ENCODE data around the gene MST1. TPM values are rescaled to one million over a fixed set of nuclear protein-coding genes. Genes with fewer than 3 reads are reported as not detected.

The MST1 gene
- polyA plus RNA-seq, 6 donors from 2014 or later: 0.41 to 1.8 (median 1.1) TPM; not detected in 3

GRCh38 chr3:49673121-49673714 lies 16.1 kb downstream of the MST1 start:
- peak overlapping the region; percentile 44 to 99 (median 98) for H3K27ac Mint-ChIP-seq
- ATAC-seq (ENCODE audit: low read depth in 2 of 2) (no peak), DNase-seq (no peak)
- peaks cover 0 to 4% (median 0%) of the 10 kb centered on the region in 3 donors for H3K27me3 Mint-ChIP-seq
- H3K4me1 Mint-ChIP-seq: peaks cover 26 to 33% (median 32%) of the 10 kb centered on the region in 3 donors
- H3K4me3 Mint-ChIP-seq: peak overlapping the region; percentile 93 to 98 (median 96)
- H3K36me3 Mint-ChIP-seq: peaks cover 0 to 2% of the 10 kb centered on the region in 2 donors
- no peaks in the 10 kb centered on the region for H3K9me3 Mint-ChIP-seq

DNA sequence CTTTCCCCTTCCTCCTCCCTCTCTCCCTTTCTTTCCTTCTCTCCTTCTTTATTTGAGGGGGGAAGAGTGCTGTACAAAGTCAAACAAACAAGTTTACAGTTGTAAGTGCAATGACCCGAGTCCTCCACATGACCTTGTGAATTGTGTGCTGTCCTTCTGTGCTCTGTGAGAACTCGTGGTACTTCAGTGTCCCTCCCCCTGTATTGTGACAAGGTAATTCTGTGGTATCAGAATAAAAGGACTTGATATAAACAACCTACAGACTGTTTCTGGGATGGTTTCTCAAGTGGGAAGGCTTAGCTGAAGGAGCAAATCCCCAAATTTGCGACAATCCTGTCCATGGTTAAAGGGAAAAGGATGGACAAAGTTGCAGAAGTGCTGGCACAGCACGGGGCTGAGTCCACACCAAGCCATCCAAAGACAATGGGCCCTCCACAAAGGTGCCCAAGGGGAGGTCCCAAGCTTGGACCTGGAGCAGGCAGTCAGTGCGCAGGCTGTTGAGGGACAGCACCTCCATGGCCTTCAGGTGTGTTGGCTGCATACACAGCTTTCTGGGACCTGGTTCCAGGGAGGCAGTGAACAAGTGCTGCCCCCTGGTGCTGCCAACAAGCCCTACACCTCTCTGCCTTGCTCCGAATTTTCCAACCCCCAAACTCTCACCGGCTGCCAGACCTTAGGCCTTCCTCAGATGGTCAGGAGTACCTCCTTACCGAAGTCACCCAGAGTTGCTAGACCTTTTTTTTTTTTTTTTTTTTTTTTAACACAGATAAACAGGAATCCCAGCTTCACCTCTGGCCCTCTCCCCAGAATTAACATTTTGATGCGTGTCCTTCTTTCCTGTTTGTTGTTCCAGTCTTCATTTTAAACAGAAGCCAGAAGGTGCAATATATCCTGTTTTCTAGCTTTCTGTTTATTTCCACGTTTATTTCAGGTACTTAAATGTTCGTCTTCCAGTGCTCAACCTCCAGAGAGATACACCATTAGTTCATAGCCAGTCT lies 17.7 kb downstream of the MST1 start:
- Mint-ChIP-seq H3K4me1 (peaks cover 26 to 33% (median 32%) of the 10 kb centered on the region in 3 donors), H3K9me3 (no peaks in the 10 kb centered on the region), H3K27me3 (peaks cover 0 to 7% (median 0%) of the 10 kb centered on the region in 3 donors), H3K4me3 (peak overlapping the region in 7 of 8 donors; percentile 26 to 88 (median 68)), H3K27ac (peak overlapping the region in 2 of 6 donors; percentile 71 to 93), H3K36me3 (no peaks in the 10 kb centered on the region)
- DNase-seq (peak; percentile 53), ATAC-seq (ENCODE audit: low read depth in 2 of 2) (no peak)

DNA sequence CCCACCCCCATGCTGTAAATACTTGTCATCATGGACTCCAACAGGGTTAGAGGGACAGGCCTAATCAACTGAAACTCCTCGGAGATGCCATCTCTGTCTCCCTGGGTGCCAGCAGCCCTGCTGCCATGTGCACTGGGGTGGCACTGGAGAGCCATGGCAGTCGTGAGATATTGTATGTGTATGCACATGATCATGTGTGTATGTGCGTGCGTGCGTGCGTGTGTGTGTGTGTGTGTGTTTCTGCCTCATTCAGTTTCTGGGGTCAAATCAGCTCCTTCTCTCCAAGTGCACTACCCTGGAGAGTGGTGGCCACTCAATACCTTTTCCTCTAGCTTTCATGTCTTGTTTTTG lies 18.4 kb downstream of the MST1 start:
- Mint-ChIP-seq H3K36me3 (no peaks in the 10 kb centered on the region), H3K4me3 (no peak overlapping the region), H3K4me1 (peaks cover 26 to 33% (median 29%) of the 10 kb centered on the region in 3 donors), H3K9me3 (no peaks in the 10 kb centered on the region), H3K27me3 (peaks cover 0 to 7% (median under 1%) of the 10 kb centered on the region in 3 donors), H3K27ac (no peak overlapping the region)
- no peak for ATAC-seq (ENCODE audit: low read depth in 2 of 2)
- no peak for DNase-seq

GRCh38 chr3:49669352-49669751 lies 19.9 kb downstream of the MST1 start:
- no peak for ATAC-seq (ENCODE audit: low read depth in 2 of 2)
- Mint-ChIP-seq H3K9me3 (no peaks in the 10 kb centered on the region), H3K4me1 (peaks cover 15 to 24% (median 20%) of the 10 kb centered on the region in 3 donors), H3K27me3 (peaks cover 0 to 9% (median 7%) of the 10 kb centered on the region in 3 donors), H3K36me3 (no peaks in the 10 kb centered on the region), H3K27ac (no peak overlapping the region), H3K4me3 (peak overlapping the region in 2 of 8 donors; percentile 29 to 43)
- no peak for DNase-seq

DNA sequence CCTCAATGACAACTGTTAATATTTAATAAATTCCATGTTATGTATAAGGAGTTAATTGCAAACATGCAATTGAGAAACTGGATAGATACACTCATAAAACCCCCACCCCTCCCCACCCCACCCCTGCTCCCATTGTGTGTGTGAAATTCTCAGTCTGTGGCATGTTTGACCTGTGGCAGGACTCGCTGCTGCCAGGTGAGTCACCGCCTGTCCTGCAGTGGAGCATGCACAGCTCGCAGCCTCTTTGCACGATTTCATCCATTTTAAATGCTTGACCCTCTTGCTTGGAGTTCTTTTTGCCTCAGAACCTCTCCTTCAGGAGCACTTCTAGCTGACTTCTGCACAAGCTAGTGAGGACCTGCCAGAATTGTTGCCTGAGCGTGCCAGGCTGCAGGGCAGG lies 20.4 kb downstream of the MST1 start:
- no peak for ATAC-seq (ENCODE audit: low read depth in 2 of 2)
- Mint-ChIP-seq H3K9me3 (no peaks in the 10 kb centered on the region), H3K27ac (no peak overlapping the region), H3K4me1 (peaks cover 14 to 19% (median 18%) of the 10 kb centered on the region in 3 donors), H3K27me3 (peaks cover 0 to 14% (median 7%) of the 10 kb centered on the region in 3 donors), H3K36me3 (no peaks in the 10 kb centered on the region), H3K4me3 (peak overlapping the region in 1 of 8 donors; percentile 43)
- DNase-seq: no peak

- H3K27me3 Mint-ChIP-seq: peaks cover 0 to 16% (median 7%) of the 10 kb centered on the region in 3 donors
- H3K4me1 Mint-ChIP-seq: peaks cover 12 to 15% (median 14%) of the 10 kb centered on the region in 3 donors
- DNase-seq (no peak), ATAC-seq (ENCODE audit: low read depth in 2 of 2) (no peak)
- no peaks in the 10 kb centered on the region for H3K36me3 Mint-ChIP-seq
- no peaks in the 10 kb centered on the region for H3K9me3 Mint-ChIP-seq
- no peak overlapping the region for H3K4me3 Mint-ChIP-seq
- H3K27ac Mint-ChIP-seq: peak overlapping the region in 1 of 6 donors; percentile 44
Measured at GRCh38 chr3:49668414-49668797, 20.9 kb downstream of the MST1 start.

GRCh38 chr3:49667701-49668413 lies 21.4 kb downstream of the MST1 start:
- Mint-ChIP-seq H3K4me3 (no peak overlapping the region), H3K27ac (peak overlapping the region in 1 of 6 donors; percentile 44), H3K4me1 (peaks cover 9 to 12% (median 10%) of the 10 kb centered on the region in 3 donors), H3K27me3 (peaks cover 0 to 16% (median 7%) of the 10 kb centered on the region in 3 donors), H3K36me3 (no peaks in the 10 kb centered on the region), H3K9me3 (no peaks in the 10 kb centered on the region)
- ATAC-seq (ENCODE audit: low read depth in 2 of 2) (no peak), DNase-seq (no peak)

DNA sequence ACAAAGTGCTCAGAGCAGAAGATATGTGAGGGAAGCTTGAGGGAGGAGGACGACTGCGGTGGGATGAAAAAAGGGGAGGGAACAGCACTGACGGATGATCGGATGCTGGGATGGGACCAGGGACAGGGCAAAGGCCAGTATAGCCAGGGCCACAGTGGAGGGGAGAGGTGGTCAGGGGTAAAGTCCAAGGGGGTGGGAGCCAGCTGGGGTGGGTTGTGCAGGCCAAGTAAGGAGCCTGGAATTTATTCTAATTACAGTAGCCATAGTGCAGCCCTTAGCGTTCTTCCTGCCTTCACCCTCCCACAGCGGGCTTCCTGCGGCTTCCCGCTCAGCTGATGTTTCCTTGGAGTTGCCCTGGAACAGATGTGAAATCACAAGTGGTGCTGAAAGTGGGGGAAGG lies 22.7 kb downstream of the MST1 start:
- Mint-ChIP-seq H3K27ac (no peak overlapping the region), H3K36me3 (no peaks in the 10 kb centered on the region), H3K4me1 (peaks cover under 1 to 5% (median 4%) of the 10 kb centered on the region in 3 donors), H3K27me3 (peaks cover 0 to 16% (median 7%) of the 10 kb centered on the region in 3 donors), H3K9me3 (no peaks in the 10 kb centered on the region), H3K4me3 (no peak overlapping the region)
- DNase-seq: no peak
- no peak for ATAC-seq (ENCODE audit: low read depth in 2 of 2)

- Mint-ChIP-seq H3K27me3 (peaks cover 0 to 16% (median 12%) of the 10 kb centered on the region in 3 donors), H3K4me3 (no peak overlapping the region), H3K9me3 (no peaks in the 10 kb centered on the region), H3K27ac (no peak overlapping the region), H3K4me1 (peaks cover 0 to 2% (median 0%) of the 10 kb centered on the region in 3 donors), H3K36me3 (no peaks in the 10 kb centered on the region)
- ATAC-seq (ENCODE audit: low read depth in 2 of 2) (no peak), DNase-seq (no peak)
Measured at GRCh38 chr3:49665822-49666519, 23.3 kb downstream of the MST1 start.

GRCh38 chr3:49664300-49664699 lies 25.0 kb downstream of the MST1 start:
- Mint-ChIP-seq H3K4me3 (no peak overlapping the region), H3K36me3 (no peaks in the 10 kb centered on the region), H3K9me3 (no peaks in the 10 kb centered on the region), H3K4me1 (no peaks in the 10 kb centered on the region), H3K27me3 (peaks cover 0 to 16% (median 14%) of the 10 kb centered on the region in 3 donors), H3K27ac (peak overlapping the region in 2 of 6 donors; percentile 38 to 56)
- ATAC-seq (ENCODE audit: low read depth in 2 of 2): no peak
- no peak for DNase-seq

DNA sequence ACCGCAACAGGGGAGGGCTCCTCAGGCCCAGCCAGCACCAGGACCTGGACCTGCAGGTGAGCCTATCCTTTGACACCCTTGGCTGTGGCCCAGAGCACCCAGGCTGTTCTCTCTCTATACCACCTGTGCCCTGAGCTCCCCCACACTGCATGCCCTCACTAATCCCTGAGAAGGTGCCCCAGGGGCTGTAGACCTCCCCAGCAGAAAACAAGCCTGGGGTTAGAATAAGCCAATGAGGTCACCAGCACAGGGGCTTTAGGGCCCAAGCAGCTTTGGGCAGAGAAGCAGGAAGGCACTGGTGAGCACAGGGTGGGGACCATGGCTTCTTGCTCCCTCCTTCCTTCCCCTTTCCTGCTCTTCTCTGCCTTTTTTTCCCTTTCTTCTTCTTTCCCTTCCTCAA lies 25.4 kb downstream of the MST1 start:
- H3K4me1 Mint-ChIP-seq: no peaks in the 10 kb centered on the region
- no peak overlapping the region for H3K4me3 Mint-ChIP-seq
- H3K9me3 Mint-ChIP-seq: no peaks in the 10 kb centered on the region
- no peaks in the 10 kb centered on the region for H3K36me3 Mint-ChIP-seq
- ATAC-seq (ENCODE audit: low read depth in 2 of 2) (no peak), DNase-seq (no peak)
- peak overlapping the region in 2 of 6 donors; percentile 38 to 56 for H3K27ac Mint-ChIP-seq
- peaks cover 0 to 16% (median 14%) of the 10 kb centered on the region in 3 donors for H3K27me3 Mint-ChIP-seq

- ATAC-seq (ENCODE audit: low read depth in 2 of 2): no peak
- Mint-ChIP-seq H3K4me1 (no peaks in the 10 kb centered on the region), H3K4me3 (no peak overlapping the region), H3K27ac (no peak overlapping the region), H3K27me3 (peaks cover 0 to 21% (median 11%) of the 10 kb centered on the region in 3 donors), H3K36me3 (no peaks in the 10 kb centered on the region), H3K9me3 (no peaks in the 10 kb centered on the region)
- DNase-seq: no peak
Measured at GRCh38 chr3:49662720-49663413, 26.4 kb downstream of the MST1 start.
